ENCODE measurements around the gene FOXR1. TPM values are rescaled to one million over a fixed set of nuclear protein-coding genes. Genes with fewer than 3 reads are reported as not detected.

The FOXR1 gene
- total and polyA plus RNA-seq, 2 donors (not counting 3 experiments of a cell fraction or from before 2014, with no cell fraction given), result not detected

DNA sequence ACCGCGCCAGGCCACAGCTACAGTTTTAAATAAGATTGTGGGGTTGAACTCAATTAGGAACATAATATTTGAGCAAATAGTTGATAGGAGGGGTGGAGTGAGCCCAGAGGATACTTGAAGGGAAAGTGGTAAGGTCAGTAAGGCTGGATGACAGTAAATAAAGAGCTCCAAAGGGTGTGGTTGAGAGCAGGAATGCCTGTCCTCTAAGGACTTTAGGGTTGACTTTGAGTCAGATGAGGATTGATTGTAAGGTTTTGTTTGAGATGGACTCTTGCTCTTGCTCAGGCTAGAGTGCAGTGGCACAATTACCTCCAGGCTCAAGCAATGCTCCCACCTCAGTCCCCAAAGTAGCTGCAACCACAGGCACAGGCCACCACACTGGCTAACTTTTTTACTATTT lies 2.4 kb downstream of the FOXR1 start:
- no TSS peak for BruUV-seq (replicated peaks)
- H3K36me3 ChIP-seq (ENCODE audit: control insufficient read depth in 2 of 2, extremely low read depth in 1 of 2, insufficient read depth in 2 of 2, low read length in 2 of 2), result no peaks in the 10 kb centered on the region
- no peaks in the 10 kb centered on the region for H3K9me1 ChIP-seq (replicated peaks; ENCODE audit: control insufficient read depth, extremely low read depth, insufficient read depth, low read length)
- no peaks in the 10 kb centered on the region for H4K20me1 ChIP-seq (replicated peaks; ENCODE audit: control insufficient read depth, extremely low read depth, insufficient read depth, low read length)
- H3K4me1 ChIP-seq (ENCODE audit: control insufficient read depth, extremely low read depth, insufficient read depth, low read length), result no peaks in the 10 kb centered on the region
- no peak for DNase-seq (ENCODE audit: low read depth, low spot score)
- H3K79me2 ChIP-seq (ENCODE audit: control insufficient read depth, insufficient read depth, low read length), result no peaks in the 10 kb centered on the region
- H3K9ac ChIP-seq (replicated peaks; ENCODE audit: extremely low read depth, insufficient read depth, low read length), result no peak overlapping the region
- H3K4me2 ChIP-seq (ENCODE audit: insufficient read depth, low read length), result no peak overlapping the region
- CTCF ChIA-PET, result no interaction called here
- H3K4me3 ChIP-seq (replicated peaks in 1 of 3; ENCODE audit: insufficient read depth in 1 of 3, low read depth in 1 of 3, low read length in 3 of 3), result no peak overlapping the region
- H3K9me3 ChIP-seq (replicated peaks; ENCODE audit: control insufficient read depth, insufficient read depth, low read length), result no peaks in the 10 kb centered on the region
- FAIRE-seq, result no peak
- H3K27ac ChIP-seq (ENCODE audit: insufficient read depth, low read depth, low read length), result no peak overlapping the region
- intact Hi-C loops (cut with micrococcal nuclease), result no loop called here
- TF ChIP-seq POLR2A (IDR thresholded peaks at IDR 0.05; ENCODE audit: low read depth, low read length) (no peak), MYC (IDR thresholded peaks at IDR 0.05; ENCODE audit: low read depth, low read length) (no peak), JUN (IDR thresholded peaks at IDR 0.05; ENCODE audit: borderline replicate concordance, insufficient read depth, insufficient read length, low read depth) (no peak), GATA2 (IDR thresholded peaks at IDR 0.05; ENCODE audit: insufficient read depth, insufficient read length, low read depth, low read length) (no peak), FOS (IDR thresholded peaks at IDR 0.05; ENCODE audit: borderline replicate concordance, insufficient read depth, low read length) (no peak)
- peaks cover 10 to 11% of the 10 kb centered on the region in 2 experiments for H3K27me3 ChIP-seq (ENCODE audit: control insufficient read depth in 2 of 2, insufficient read depth in 2 of 2, low read length in 2 of 2)
- H2AFZ ChIP-seq (ENCODE audit: low read depth, low read length), result no peak overlapping the region
- POLR2A ChIA-PET, result no interaction called here
- dilution Hi-C loops (cut with MboI; ENCODE audit: extremely low pct_ligation_motif_present, low sequenced_read_pairs), result no loop called here

DNA sequence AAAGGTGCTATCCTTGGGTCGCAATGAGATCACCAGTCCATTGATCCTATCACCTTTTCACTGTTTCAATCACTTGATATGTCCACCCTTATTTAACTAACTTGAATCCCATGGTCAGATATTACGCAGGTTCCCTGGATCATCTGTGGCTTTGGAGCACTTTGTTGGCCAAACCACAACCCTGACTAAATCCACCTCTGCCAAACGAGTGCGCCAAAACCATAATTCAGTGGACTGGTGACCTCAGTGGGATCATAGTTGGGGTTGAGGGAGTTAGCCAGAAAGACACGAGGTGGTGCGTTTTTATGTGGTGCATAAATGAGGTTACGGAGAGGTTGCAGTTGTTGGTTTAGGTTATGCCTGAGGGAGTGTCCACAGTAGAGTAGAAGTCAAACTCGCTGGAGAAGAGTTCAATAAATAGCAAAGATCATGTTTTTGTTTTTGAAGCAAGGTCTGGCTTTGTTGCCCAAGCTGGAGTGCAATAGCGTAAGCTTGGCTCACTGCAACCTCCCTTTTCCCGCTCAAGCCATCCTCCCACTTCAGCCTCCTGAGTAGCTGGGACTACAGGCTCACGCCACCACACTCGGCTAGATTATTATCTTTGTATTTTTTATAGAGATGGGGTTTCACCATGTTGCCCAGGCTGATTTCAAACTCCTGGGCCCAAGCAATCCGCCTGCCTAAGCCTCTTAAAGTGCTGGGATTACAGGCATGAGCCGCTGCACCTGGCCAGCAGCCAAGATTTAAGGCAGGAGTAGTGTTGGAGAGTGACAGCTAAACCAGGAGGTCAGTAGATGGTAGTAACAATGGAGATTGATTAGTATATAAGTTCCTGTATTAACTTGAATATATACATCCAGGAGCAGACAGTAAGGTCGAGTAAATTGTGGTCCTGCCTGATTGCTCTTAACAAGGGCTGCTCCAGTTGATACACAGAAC lies 4.5 kb downstream of the FOXR1 start:
- H3K4me2 ChIP-seq (ENCODE audit: insufficient read depth, low read length), result no peak overlapping the region
- dilution Hi-C loops (cut with MboI; ENCODE audit: extremely low pct_ligation_motif_present, low sequenced_read_pairs), result no loop called here
- no peaks in the 10 kb centered on the region for H3K79me2 ChIP-seq (ENCODE audit: control insufficient read depth, insufficient read depth, low read length)
- TF ChIP-seq POLR2AphosphoS5 (IDR thresholded peaks at IDR 0.05; ENCODE audit: insufficient read depth, low read depth, low read length), result no peak
- TF ChIP-seq FOS (IDR thresholded peaks at IDR 0.05; ENCODE audit: borderline replicate concordance, insufficient read depth, low read length), result no peak
- TF ChIP-seq EZH2 (IDR thresholded peaks at IDR 0.05; ENCODE audit: borderline replicate concordance, low read depth, low read length, severe bottlenecking), result no peak
- TF ChIP-seq MAX (IDR thresholded peaks at IDR 0.05; ENCODE audit: insufficient read depth, insufficient read length), result no peak
- no peak for TF ChIP-seq POLR2A (IDR thresholded peaks at IDR 0.05; ENCODE audit: low read depth, low read length)
- no peak for TF ChIP-seq CTCF (IDR thresholded peaks at IDR 0.05; ENCODE audit: extremely low read depth in 1 of 2, insufficient read depth in 1 of 2, low read depth in 1 of 2, low read length in 2 of 2)
- TF ChIP-seq MYC (IDR thresholded peaks at IDR 0.05; ENCODE audit: low read depth, low read length), result no peak
- TF ChIP-seq JUN (IDR thresholded peaks at IDR 0.05; ENCODE audit: borderline replicate concordance, insufficient read depth, insufficient read length, low read depth), result no peak
- no peak for TF ChIP-seq GATA2 (IDR thresholded peaks at IDR 0.05; ENCODE audit: insufficient read depth, insufficient read length, low read depth, low read length)
- intact Hi-C loops (cut with micrococcal nuclease), result no loop called here
- FAIRE-seq (no peak), DNase-seq (ENCODE audit: low read depth, low spot score) (no peak)
- H3K27me3 ChIP-seq (ENCODE audit: control insufficient read depth in 2 of 2, insufficient read depth in 2 of 2, low read length in 2 of 2), result peaks cover 10 to 15% of the 10 kb centered on the region in 2 experiments
- H3K4me1 ChIP-seq (ENCODE audit: control insufficient read depth, extremely low read depth, insufficient read depth, low read length), result no peaks in the 10 kb centered on the region
- BruUV-seq (replicated peaks), result no TSS peak
- H3K9me1 ChIP-seq (replicated peaks; ENCODE audit: control insufficient read depth, extremely low read depth, insufficient read depth, low read length), result no peaks in the 10 kb centered on the region
- ChIA-PET CTCF (interaction anchor here (1.0 to 1.5 kb wide), 2 partner anchors 14 to 21 kb away, joined by 3 to 4 read pairs; partner anchors contain the start of gene CENATAC), POLR2A (no interaction called here)
- H4K20me1 ChIP-seq (replicated peaks; ENCODE audit: control insufficient read depth, extremely low read depth, insufficient read depth, low read length), result no peaks in the 10 kb centered on the region
- no peaks in the 10 kb centered on the region for H3K9me3 ChIP-seq (replicated peaks; ENCODE audit: control insufficient read depth, insufficient read depth, low read length)
- no peak overlapping the region for H3K27ac ChIP-seq (ENCODE audit: insufficient read depth, low read depth, low read length)
- H3K9ac ChIP-seq (replicated peaks; ENCODE audit: extremely low read depth, insufficient read depth, low read length), result no peak overlapping the region
- no peak overlapping the region for H2AFZ ChIP-seq (ENCODE audit: low read depth, low read length)
- H3K4me3 ChIP-seq (replicated peaks in 1 of 3; ENCODE audit: insufficient read depth in 1 of 3, low read depth in 1 of 3, low read length in 3 of 3), result no peak overlapping the region
- H3K36me3 ChIP-seq (ENCODE audit: control insufficient read depth in 2 of 2, extremely low read depth in 1 of 2, insufficient read depth in 2 of 2, low read length in 2 of 2), result no peaks in the 10 kb centered on the region

All from endothelial cell of umbilical vein (primary cell).